Subcutaneous abdominal adipose tissue (tissue), 5 donors: ENCODE measurements around the gene IL2RA.
"Not testable (repeated sequence)": the region's sequence is repeated elsewhere in the genome, so short reads cannot be mapped to it uniquely, and the experiment has no call there.

Experiments
- H3K27ac ChIP-seq: one replicate; pipeline ENCODE4 v1.7.0; 2013; ENCODE audit warnings: low read depth, mild to moderate bottlenecking, inconsistent platforms, low read length, moderate library complexity
- H3K27me3 ChIP-seq, 5 donors: one replicate each; pipeline ENCODE4 v1.7.0; 2013; ENCODE audit warnings: low read length in 5 of 5, inconsistent platforms in 1 of 5; ENCODE audit not compliant: control insufficient read depth in 5 of 5, insufficient read depth in 4 of 5
- H3K36me3 ChIP-seq, 5 donors: one replicate each; pipeline ENCODE4 v1.7.0; 2013; ENCODE audit warnings: low read length in 5 of 5; ENCODE audit not compliant: control insufficient read depth in 5 of 5, insufficient read depth in 5 of 5
- H3K4me1 ChIP-seq, 5 donors: one replicate each; pipeline ENCODE4 v1.7.0; 2013; ENCODE audit warnings: low read length in 5 of 5, mild to moderate bottlenecking in 3 of 5, moderate library complexity in 1 of 5; ENCODE audit not compliant: control insufficient read depth in 5 of 5, insufficient read depth in 5 of 5
- H3K4me3 ChIP-seq, 5 donors: one replicate each; pipeline ENCODE4 v1.7.0; 2013; ENCODE audit warnings: low read length in 5 of 5, low read depth in 1 of 5
- H3K9ac ChIP-seq, 5 donors: one replicate each; pipeline ENCODE4 v1.7.0; 2013; ENCODE audit warnings: low read length in 5 of 5, mild to moderate bottlenecking in 4 of 5, moderate library complexity in 3 of 5
- H3K9me3 ChIP-seq, 5 donors: one replicate each; pipeline ENCODE4 v1.7.0; 2013; ENCODE audit warnings: low read length in 5 of 5; ENCODE audit not compliant: control insufficient read depth in 5 of 5
- donor health status: healthy.
- donor health status: healthy.
- donor health status: healthy.
- donor health status: healthy.
- donor health status: healthy.

Gene IL2RA

DNA sequence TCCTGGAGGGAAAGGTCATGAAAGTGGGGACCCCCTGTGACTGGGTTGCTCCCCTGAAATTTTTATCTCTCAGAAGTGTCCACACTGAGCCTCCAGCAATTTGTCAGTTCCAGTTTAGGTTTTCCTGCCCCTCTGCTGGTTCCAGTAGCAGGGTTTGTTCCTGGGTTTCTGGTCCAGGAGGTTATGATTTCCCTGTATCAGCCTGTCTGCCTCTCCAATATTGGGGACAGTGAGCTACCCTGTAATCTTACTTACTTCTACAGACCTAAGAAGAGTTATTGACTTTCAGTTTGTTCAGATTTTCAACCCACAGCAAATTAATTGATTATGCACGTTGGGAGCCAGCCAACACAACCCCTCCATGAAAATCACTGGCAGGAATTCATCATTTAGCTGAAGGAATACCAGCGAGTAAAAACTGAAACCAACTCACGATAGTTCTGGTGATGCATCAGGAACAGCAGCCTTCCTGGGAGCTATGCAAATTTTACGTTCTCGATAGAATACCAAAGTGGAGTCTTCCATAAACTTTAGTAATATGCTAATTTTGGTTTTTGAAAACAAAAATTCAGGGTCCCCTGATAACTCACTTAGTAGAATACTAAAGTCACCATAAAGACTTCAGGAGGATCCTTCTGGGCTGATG, 53.5 kb downstream of the IL2RA start:
- H3K36me3 ChIP-seq = no peaks in the 10 kb centered on the region
- peak overlapping the region in 4 of 5 donors; percentile 14 to 46 (median 34) for H3K4me3 ChIP-seq

DNA sequence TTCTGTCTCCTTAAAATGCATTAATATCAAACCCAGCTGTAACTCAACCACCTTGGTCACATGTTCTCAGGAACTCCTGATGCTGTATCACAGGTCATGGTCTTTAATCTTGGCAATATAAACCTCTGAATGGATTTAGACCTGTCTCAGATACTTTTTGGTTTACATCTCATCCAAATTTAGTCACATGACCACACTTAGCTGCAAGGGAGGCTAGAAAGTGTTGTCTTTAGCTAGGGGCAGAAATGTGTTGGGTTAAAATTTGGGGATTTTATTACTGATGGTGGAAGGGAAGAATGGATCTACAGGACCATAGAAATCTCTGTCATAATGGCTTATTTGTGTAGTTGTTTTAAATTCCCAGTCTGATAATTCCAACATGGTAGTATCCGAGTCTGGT, 55.2 kb downstream of the IL2RA start:
- no peak overlapping the region for H3K27ac ChIP-seq
- peaks cover 3 to 9% (median 5%) of the 10 kb centered on the region in 5 donors for H3K9me3 ChIP-seq
- no peaks in the 10 kb centered on the region for H3K27me3 ChIP-seq
- H3K4me1 ChIP-seq = peaks cover 0 to 13% (median 0%) of the 10 kb centered on the region in 5 donors
- no peak overlapping the region for H3K4me3 ChIP-seq
- no peaks in the 10 kb centered on the region for H3K36me3 ChIP-seq
- H3K9ac ChIP-seq = no peak overlapping the region

More for the DNA sequence above, 53.5 kb downstream of the IL2RA start:
- Histone ChIP-seq H3K27me3 (no peaks in the 10 kb centered on the region), H3K9me3 (peaks cover 3 to 9% (median 5%) of the 10 kb centered on the region in 5 donors), H3K27ac (peak overlapping the region; percentile 43), H3K9ac (peak overlapping the region in 1 of 5 donors; percentile 5), H3K4me1 (peaks cover 0 to 13% (median 0%) of the 10 kb centered on the region in 5 donors)

DNA sequence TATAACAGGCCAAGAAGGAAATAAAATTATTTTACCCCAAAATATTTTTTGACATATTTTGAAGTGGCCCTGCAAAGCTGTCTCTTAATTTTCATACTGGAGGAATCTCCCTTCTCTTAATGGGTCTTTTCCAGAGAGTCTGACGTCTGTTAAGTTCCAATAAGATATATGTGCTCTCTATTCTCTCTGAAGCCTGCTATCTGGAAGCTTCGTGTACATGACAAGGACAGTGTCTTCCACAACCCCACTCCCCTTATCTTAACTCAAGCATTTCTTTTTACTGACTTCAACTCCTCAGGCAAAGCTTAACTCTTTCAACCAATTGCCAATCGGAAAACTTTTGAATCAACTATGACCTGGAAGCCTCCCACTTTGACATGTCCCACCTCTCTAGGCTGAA, 55.6 kb downstream of the IL2RA start:
- Histone ChIP-seq H3K9ac (no peak overlapping the region), H3K4me1 (peaks cover 0 to 13% (median 0%) of the 10 kb centered on the region in 5 donors), H3K36me3 (no peaks in the 10 kb centered on the region), H3K9me3 (peaks cover 3 to 9% (median 5%) of the 10 kb centered on the region in 5 donors), H3K27ac (no peak overlapping the region), H3K4me3 (no peak overlapping the region), H3K27me3 (no peaks in the 10 kb centered on the region)

DNA sequence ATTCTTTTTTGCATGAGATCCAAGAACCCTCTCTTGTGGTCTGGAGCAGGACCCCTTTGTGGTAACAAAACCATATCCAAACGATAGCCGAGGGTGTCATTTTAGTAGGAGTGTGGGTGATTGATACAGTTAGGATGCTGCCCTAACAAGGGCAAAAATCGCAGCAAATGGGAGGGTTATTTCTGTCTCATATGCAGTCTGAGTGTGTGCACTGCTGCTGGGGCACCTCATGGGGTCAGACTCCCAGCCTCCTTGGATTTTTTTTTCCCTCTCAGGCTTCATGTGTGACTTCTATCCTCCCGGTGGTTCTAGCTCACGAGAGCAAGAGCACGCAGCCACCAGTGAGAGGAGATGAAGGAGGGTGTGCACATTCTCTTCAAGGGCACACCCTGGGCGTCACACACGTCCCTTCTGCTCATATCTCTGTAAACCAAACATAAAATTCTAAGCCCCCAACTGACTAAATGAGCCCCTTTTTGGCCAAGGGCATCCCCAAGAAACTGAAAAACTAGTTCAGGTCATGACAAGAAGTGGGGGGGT, 56.2 kb downstream of the IL2RA start:
- Histone ChIP-seq H3K36me3 (no peaks in the 10 kb centered on the region), H3K9me3 (peaks cover 3 to 9% (median 5%) of the 10 kb centered on the region in 5 donors), H3K4me1 (peaks cover 0 to 13% (median 0%) of the 10 kb centered on the region in 5 donors), H3K9ac (no peak overlapping the region), H3K27ac (no peak overlapping the region), H3K4me3 (no peak overlapping the region), H3K27me3 (no peaks in the 10 kb centered on the region)

DNA sequence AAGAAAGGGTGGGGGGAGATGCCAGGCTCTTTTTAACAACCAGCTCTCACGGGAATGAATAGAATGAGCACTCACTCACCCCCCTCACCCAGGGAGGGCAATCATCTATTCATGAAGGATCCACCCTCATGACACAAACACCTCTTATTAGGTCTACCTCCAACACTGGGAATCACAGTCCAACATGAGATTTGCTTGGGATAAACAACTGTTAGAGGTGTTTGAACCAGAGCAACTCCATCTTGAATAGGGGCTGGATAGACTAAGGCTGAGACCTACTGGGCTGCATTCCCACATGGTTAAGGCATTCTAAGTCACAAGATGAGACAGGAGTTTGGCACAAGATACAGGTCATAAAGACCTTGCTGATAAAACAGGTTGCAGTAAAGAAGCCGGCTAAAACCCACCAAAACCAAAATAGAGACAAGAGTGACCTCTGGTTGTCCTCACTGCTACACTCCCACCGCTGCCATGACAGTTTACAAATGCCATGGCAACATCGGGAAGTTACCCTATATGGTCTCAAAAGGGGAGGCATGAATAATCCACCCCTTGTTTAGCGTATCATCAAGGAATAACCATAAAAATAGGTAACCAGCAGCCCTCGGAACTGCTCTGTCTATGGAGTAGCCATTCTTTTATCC, 56.9 kb downstream of the IL2RA start:
- peaks cover 0 to 13% (median 0%) of the 10 kb centered on the region in 5 donors for H3K4me1 ChIP-seq
- H3K27ac ChIP-seq, H3K9ac ChIP-seq, H3K27me3 ChIP-seq, H3K4me3 ChIP-seq, H3K36me3 ChIP-seq, H3K9me3 ChIP-seq: not testable (repeated sequence)

DNA sequence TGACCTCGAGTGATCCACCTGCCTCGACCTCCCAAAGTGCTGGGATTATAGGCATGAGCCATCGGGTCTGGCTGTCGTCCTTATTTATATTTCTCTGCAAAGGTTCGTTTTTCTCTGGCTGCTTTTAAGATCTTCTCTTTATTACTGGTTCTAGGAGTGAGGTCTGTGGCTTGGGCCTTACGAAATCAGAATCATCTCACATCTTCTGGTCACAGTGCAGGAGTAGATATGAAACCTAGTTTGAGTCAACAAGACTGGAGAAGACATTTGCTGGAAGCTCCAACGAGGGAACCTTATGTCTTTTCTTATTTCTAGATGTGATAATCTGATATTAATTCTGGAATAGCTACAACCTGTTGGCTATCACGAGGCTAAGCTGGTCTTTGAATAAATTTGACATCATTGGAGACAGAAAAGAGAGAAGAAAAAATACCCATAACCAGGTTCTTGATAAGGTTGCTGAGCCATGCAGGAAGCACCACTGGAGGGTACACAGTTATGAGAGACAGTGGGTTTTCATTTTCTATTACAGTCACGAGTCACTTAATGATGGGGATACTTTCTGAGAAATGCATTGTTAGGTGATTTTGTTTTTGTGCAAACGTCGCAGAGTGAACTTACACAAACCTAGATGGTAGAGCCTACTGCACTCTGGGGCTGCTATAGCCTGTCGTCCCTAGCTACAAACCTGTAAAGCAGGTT, 59.2 kb downstream of the IL2RA start:
- Histone ChIP-seq H3K36me3 (no peaks in the 10 kb centered on the region), H3K27ac (no peak overlapping the region), H3K9me3 (peaks cover 3 to 9% (median 5%) of the 10 kb centered on the region in 5 donors), H3K9ac (no peak overlapping the region), H3K4me3 (no peak overlapping the region), H3K4me1 (peaks cover 0 to 3% (median 0%) of the 10 kb centered on the region in 5 donors), H3K27me3 (peaks cover 0 to 2% (median 0%) of the 10 kb centered on the region in 5 donors)

DNA sequence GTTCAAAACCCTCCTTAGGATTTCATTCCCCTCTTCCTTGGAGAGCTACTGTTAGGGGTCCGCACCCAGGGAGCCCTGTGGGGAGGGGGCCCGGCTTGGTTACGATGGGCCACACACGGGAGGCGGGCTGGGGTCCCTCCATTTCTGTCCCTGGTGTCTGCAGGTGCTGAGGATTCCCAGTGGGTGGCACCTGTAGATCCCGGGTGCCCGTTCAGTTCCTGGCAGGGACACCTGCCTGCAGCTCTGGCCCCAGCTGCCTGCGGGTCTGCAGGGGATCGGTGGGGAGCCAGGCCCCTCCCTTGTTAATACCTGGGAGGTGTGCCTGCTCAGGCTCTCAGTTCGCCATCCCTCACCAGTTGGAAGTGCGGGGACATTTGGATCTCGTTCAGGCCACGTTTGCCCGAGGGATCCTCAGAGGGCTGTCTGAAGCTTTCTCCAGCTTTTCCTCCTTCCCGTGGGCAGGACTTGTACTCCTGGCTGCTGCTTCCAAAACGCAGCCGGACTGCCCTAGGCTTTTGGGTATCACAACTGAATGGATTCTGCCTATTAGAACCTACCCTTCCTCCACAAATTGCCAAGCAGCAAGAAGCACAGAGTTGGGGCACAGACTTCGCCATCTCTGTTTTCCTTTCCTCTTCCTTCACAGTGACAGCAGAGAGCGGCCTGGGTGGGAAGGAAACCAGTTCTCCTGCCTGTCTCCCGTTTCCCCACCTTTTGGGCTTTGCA, 62.6 kb downstream of the IL2RA start:
- H3K9ac ChIP-seq = no peak overlapping the region
- peaks cover 0 to 2% (median 0%) of the 10 kb centered on the region in 5 donors for H3K27me3 ChIP-seq
- H3K9me3 ChIP-seq = no peaks in the 10 kb centered on the region
- no peak overlapping the region for H3K4me3 ChIP-seq
- no peaks in the 10 kb centered on the region for H3K36me3 ChIP-seq
- no peak overlapping the region for H3K27ac ChIP-seq
- peaks cover 0 to 3% (median 0%) of the 10 kb centered on the region in 5 donors for H3K4me1 ChIP-seq

DNA sequence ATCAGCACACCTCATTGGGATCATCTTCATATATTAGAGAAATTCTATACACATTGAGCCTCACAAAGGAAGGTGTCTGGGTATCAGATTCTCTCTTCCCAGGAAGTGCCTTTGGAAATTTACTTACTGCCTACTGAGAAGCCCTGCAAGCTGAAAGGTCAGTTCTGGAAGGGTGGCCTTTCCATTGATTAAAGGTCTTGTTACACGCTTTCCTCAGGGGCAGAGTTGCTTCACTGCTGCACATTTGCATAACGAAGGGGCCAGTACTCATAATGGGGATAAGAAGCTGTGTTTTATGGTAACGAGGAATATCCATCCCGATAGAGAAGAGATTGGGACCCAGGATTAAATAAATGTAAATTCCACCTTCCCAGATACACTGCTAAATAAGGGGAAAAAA, 65.5 kb downstream of the IL2RA start:
- Histone ChIP-seq H3K27me3 (peaks cover 0 to 2% (median 0%) of the 10 kb centered on the region in 5 donors), H3K27ac (no peak overlapping the region), H3K9me3 (peaks cover 4 to 10% (median 7%) of the 10 kb centered on the region in 5 donors), H3K9ac (no peak overlapping the region), H3K4me1 (peaks cover 0 to 3% (median 0%) of the 10 kb centered on the region in 5 donors), H3K36me3 (peaks cover 0 to 3% (median 0%) of the 10 kb centered on the region in 5 donors), H3K4me3 (no peak overlapping the region)

DNA sequence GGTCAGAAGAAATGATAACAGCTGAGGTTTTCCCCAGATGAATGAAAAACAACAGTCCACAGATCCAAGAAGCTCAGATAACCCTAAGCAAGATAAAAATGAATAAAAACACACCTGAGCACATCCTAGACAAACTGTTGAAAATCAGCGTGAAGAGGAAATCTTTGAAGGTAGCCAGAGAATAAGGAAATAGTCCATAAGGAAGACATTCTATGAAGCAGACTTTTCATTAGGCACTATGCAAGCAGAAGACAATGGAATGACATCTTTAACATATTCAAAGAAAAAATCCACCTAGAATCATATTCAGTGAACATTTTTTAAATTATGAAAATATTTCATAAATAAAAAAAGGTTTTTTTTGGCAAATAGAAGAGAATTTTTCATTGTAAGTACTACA, 69.8 kb downstream of the IL2RA start:
- H3K4me1 ChIP-seq = peaks cover 0 to 7% (median 0%) of the 10 kb centered on the region in 5 donors
- H3K27me3 ChIP-seq = no peaks in the 10 kb centered on the region
- H3K4me3 ChIP-seq = no peak overlapping the region
- no peak overlapping the region for H3K9ac ChIP-seq
- no peak overlapping the region for H3K27ac ChIP-seq
- H3K9me3 ChIP-seq = peaks cover 6 to 15% (median 11%) of the 10 kb centered on the region in 5 donors
- peaks cover 0 to 3% (median 0%) of the 10 kb centered on the region in 5 donors for H3K36me3 ChIP-seq
